Mesenchymal stem cell (in vitro differentiated cells and primary cell): ENCODE results near the gene CAMK2A. TPM values are rescaled to one million over a fixed set of nuclear protein-coding genes. Genes with fewer than 3 reads are reported as not detected.

Experiments used
- DNase-seq: peaks from one replicate; pipeline ENCODE4 v3.0.0-alpha.2; 2013
- H2AFZ ChIP-seq: one replicate; pipeline ENCODE4 v1.6.1; 2013; ENCODE audit warnings: low read depth, mild to moderate bottlenecking, control low read depth, inconsistent platforms, low read length, moderate library complexity
- H2AK5ac ChIP-seq: 2 replicates; pipeline ENCODE4 v1.6.1; 2013; ENCODE audit warnings: low read length, moderate library complexity, mild to moderate bottlenecking, inconsistent platforms; ENCODE audit not compliant: severe bottlenecking
- H2BK120ac ChIP-seq: one replicate; pipeline ENCODE4 v1.6.1; 2013; ENCODE audit warnings: low read depth, mild to moderate bottlenecking, inconsistent platforms, low read length, moderate library complexity
- H2BK12ac ChIP-seq, 2 experiments: one replicate each; pipeline ENCODE4 v1.6.1; 2013; ENCODE audit warnings: inconsistent platforms in 2 of 2, low read length in 2 of 2, mild to moderate bottlenecking in 2 of 2, moderate library complexity in 2 of 2, control low read depth in 1 of 2
- H2BK15ac ChIP-seq: one replicate; pipeline ENCODE4 v1.6.1; 2013; ENCODE audit warnings: mild to moderate bottlenecking, low read depth, inconsistent platforms; ENCODE audit not compliant: poor library complexity, severe bottlenecking
- H2BK5ac ChIP-seq: 2 replicates; pipeline ENCODE4 v1.6.1; 2013; ENCODE audit warnings: low read depth, mild to moderate bottlenecking, low read length, control low read depth, inconsistent platforms; ENCODE audit not compliant: poor library complexity, severe bottlenecking
- H3K14ac ChIP-seq, 2 experiments: one replicate each; pipeline ENCODE4 v1.6.1; 2013; ENCODE audit warnings: inconsistent platforms in 2 of 2, low read length in 2 of 2, control low read depth in 1 of 2, mild to moderate bottlenecking in 1 of 2, moderate library complexity in 1 of 2
- H3K18ac ChIP-seq, 2 experiments: one replicate each; pipeline ENCODE4 v1.6.1; 2013; ENCODE audit warnings: inconsistent platforms in 2 of 2, low read length in 2 of 2, control low read depth in 1 of 2, low read depth in 1 of 2, mild to moderate bottlenecking in 1 of 2
- H3K23ac ChIP-seq, 2 experiments: one replicate each; pipeline ENCODE4 v1.6.1; 2013; ENCODE audit warnings: inconsistent platforms in 2 of 2, low read length in 2 of 2, mild to moderate bottlenecking in 2 of 2, moderate library complexity in 2 of 2, control low read depth in 1 of 2
- H3K27ac ChIP-seq: 2 replicates; pipeline ENCODE4 v1.5.1; 2013; ENCODE audit warnings: mild to moderate bottlenecking, moderate library complexity, low read length, control low read depth, inconsistent platforms; ENCODE audit not compliant: poor library complexity, severe bottlenecking
- H3K27me3 ChIP-seq, 2 experiments: 2 replicates each; pipeline versions ENCODE4 v1.6.1 to v1.7.0; 2013; ENCODE audit warnings: low read length in 2 of 2, mild to moderate bottlenecking in 2 of 2, moderate library complexity in 2 of 2, control low read depth in 1 of 2, inconsistent platforms in 1 of 2; ENCODE audit not compliant: control insufficient read depth in 1 of 2, insufficient read depth in 1 of 2
- H3K36me3 ChIP-seq, 2 experiments: 2 replicates each; pipeline versions ENCODE4 v1.6.1 to v1.7.0; 2013; ENCODE audit warnings: low read length in 2 of 2, control low read depth in 1 of 2, inconsistent platforms in 1 of 2, low read depth in 1 of 2, mild to moderate bottlenecking in 1 of 2; ENCODE audit not compliant: insufficient read depth in 2 of 2, control insufficient read depth in 1 of 2
- H3K4ac ChIP-seq, 2 experiments: one replicate each; pipeline ENCODE4 v1.6.1; 2013; ENCODE audit warnings: inconsistent platforms in 2 of 2, low read length in 2 of 2, mild to moderate bottlenecking in 2 of 2, moderate library complexity in 2 of 2, control low read depth in 1 of 2, low read depth in 1 of 2
- H3K4me1 ChIP-seq: 2 replicates; pipeline ENCODE4 v1.6.1; 2013; ENCODE audit warnings: low read depth, low read length, control low read depth; ENCODE audit not compliant: control insufficient read depth, insufficient read depth
- H3K4me2 ChIP-seq: 2 replicates; pipeline ENCODE4 v1.6.1; 2013; ENCODE audit warnings: low read length, mild to moderate bottlenecking, inconsistent platforms; ENCODE audit not compliant: poor library complexity, severe bottlenecking
- H3K4me3 ChIP-seq, 2 experiments: 2 replicates each; pipeline versions ENCODE4 v1.5.1 to v1.7.0; 2013; ENCODE audit warnings: low read length in 2 of 2, mild to moderate bottlenecking in 2 of 2, control low read depth in 1 of 2, low read depth in 1 of 2; ENCODE audit not compliant: insufficient read depth in 1 of 2
- H3K79me1 ChIP-seq: replicated peaks from 2 replicates; pipeline ENCODE4 v1.6.1; 2013; ENCODE audit warnings: mild to moderate bottlenecking, control low read depth, low read length, inconsistent platforms; ENCODE audit not compliant: poor library complexity, severe bottlenecking
- H3K9ac ChIP-seq: 2 replicates; pipeline ENCODE4 v1.7.0; 2013; ENCODE audit warnings: mild to moderate bottlenecking, low read length, moderate library complexity
- H3K9me3 ChIP-seq: 2 replicates; pipeline ENCODE4 v1.7.0; 2013; ENCODE audit warnings: mild to moderate bottlenecking, low read length; ENCODE audit not compliant: control insufficient read depth
- H4K8ac ChIP-seq: one replicate; pipeline ENCODE4 v1.6.1; 2013; ENCODE audit warnings: inconsistent platforms, mild to moderate bottlenecking, low read length, moderate library complexity
- H4K91ac ChIP-seq: one replicate; pipeline ENCODE4 v1.6.1; 2013; ENCODE audit warnings: mild to moderate bottlenecking, low read length, inconsistent platforms
- WGBS: methylation state at CpG from one replicate; pipeline ENCODE4 v1.1.7; 2013; ENCODE audit warnings: mixed read lengths; 5-methylcytosine and 5-hydroxymethylcytosine counted together
- polyA plus RNA-seq, 2 experiments: library from polyadenylated mRNA; stranded (reverse); fragments of 200-250 nt; gene quantifications; one replicate each; pipeline ENCODE4 v1.2.3, GENCODE V29; 2013

CAMK2A gene
- polyA plus RNA-seq (2013, experiment 1 of 2) = 0.65 TPM
- polyA plus RNA-seq (2013, experiment 2 of 2) = 0.47 TPM

DNA sequence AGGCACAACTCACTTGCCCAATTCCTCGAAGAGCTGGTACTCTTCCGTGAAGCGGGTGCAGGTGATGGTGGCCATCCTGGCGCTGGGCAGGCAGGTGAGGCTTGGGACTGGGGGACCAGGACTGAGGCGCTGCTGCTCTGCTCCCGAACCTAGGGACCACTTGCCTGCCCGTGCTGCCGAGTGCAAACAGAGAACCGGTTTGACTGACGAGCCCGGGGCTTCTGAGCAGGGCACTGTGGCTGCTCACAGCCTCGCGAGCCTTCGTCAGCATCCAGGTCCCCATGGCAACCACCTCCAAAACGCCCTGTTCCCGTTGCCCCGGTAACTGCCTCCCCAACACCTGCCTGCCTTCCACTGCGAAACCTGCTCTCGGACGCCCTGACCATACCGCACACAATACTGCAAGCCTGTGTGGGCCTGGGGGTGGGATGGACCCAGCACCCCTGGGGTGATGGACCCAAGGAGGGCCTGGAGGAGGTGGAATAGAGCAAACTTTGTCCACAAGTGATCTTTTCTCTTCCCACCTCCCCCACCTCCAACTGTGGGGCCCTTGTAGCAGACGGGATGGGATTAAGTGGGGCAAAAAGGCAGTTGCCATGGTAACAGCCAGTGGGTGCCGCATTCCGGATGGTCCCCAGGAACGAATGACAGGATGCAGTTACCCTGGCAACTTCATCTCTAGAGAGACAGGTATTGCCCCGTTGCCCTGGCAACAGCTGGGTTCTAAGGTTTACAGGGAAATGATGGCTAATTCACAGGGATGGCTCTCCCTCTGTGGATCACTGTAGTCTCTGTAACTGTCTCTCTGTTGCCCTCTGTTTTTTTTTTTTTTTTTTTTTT lies at the start of gene CAMK2A:
Gene CAMK2A (minus strand): TSS at position 223 of the 840 bp plus-strand sequence. CDS start 148 bp downstream, at position 75.
- H2AFZ ChIP-seq = no peak within 1 kb of the TSS
- no peaks in the 10 kb centered on the region for H3K27me3 ChIP-seq
- H3K27ac ChIP-seq = no peak within 1 kb of the TSS
- no peak within 1 kb of the TSS for H3K9ac ChIP-seq
- no peak within 1 kb of the TSS for H3K18ac ChIP-seq
- peaks cover 8% of the 10 kb centered on the region for H3K79me1 ChIP-seq
- H2BK15ac ChIP-seq = no peak within 1 kb of the TSS
- H2AK5ac ChIP-seq = no peak within 1 kb of the TSS
- H3K36me3 ChIP-seq = peaks cover 0 to 18% of the 10 kb centered on the region in 2 experiments
- H2BK12ac ChIP-seq = no peak within 1 kb of the TSS
- no peak within 1 kb of the TSS for H3K4ac ChIP-seq
- H4K91ac ChIP-seq = no peak within 1 kb of the TSS
- DNase-seq = no peak
- H3K23ac ChIP-seq = no peak within 1 kb of the TSS
- no peaks in the 10 kb centered on the region for H3K9me3 ChIP-seq
- H3K14ac ChIP-seq = peak within 1 kb of the TSS in 1 of 2 experiments; percentile 39
- H3K4me1 ChIP-seq = peaks cover 36% of the 10 kb centered on the region
- no peak within 1 kb of the TSS for H3K4me3 ChIP-seq
- H2BK5ac ChIP-seq = no peak within 1 kb of the TSS
- H2BK120ac ChIP-seq = no peak within 1 kb of the TSS
- H4K8ac ChIP-seq = no peak within 1 kb of the TSS
- WGBS = 74% methylated on average over 26 of the region's 26 CpGs
- H3K4me2 ChIP-seq = no peak within 1 kb of the TSS

DNA sequence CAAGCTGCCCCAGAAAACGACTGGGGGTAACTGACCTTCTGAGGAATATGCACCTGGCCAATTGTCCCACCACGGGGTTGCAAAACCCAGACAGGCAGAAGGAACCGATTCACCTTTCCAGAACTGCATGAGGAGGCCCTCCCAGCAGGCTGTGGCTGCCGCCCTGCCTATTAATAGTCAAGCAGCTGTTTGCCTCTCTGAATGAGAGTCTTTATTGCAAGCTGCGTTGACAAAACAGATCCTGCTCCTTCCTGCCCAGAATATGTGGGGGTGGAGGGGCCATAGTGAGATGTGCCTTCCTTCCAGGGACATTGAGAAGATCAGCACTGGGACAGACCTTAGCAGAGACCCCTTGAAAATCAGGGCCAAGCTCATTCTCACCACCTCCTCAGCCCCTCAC lies 49.6 kb upstream of the CAMK2A start:
- Histone ChIP-seq H3K18ac (no peak overlapping the region), H3K4me1 (peaks cover 7% of the 10 kb centered on the region), H3K4me2 (no peak overlapping the region), H3K27ac (no peak overlapping the region), H2AK5ac (no peak overlapping the region), H2BK15ac (peak overlapping the region; percentile 84), H2AFZ (no peak overlapping the region), H4K8ac (no peak overlapping the region), H3K4ac (no peak overlapping the region), H3K9ac (no peak overlapping the region), H3K14ac (no peak overlapping the region), H3K27me3 (no peaks in the 10 kb centered on the region), H4K91ac (no peak overlapping the region), H3K9me3 (no peaks in the 10 kb centered on the region), H3K23ac (no peak overlapping the region), H3K4me3 (no peak overlapping the region), H2BK120ac (no peak overlapping the region), H3K79me1 (no peaks in the 10 kb centered on the region), H2BK12ac (peak overlapping the region in 1 of 2 experiments; percentile 28), H3K36me3 (no peaks in the 10 kb centered on the region), H2BK5ac (no peak overlapping the region)
- no peak for DNase-seq
- WGBS = 56% methylated on average over 5 of the region's 5 CpGs

DNA sequence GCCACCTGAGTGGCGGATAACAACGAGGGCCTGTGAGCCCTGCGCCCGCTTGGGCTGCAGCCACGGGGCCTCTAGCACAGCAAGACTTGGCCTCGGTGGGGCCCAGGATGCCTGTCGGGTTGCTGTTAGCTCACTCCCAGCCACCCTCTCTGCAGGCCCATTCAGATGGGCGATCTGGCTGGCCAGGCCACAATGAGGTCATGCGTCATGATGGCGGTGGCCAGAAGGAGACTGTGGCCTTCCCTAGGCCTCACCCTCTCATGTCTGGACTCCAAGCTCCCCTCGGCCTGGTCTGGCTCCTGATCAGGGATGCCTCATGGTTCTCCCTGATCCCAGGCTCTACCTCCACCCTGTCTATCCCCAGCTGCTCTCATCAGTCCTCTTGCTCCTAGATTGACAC lies 49.0 kb upstream of the CAMK2A start:
- Histone ChIP-seq H4K91ac (no peak overlapping the region), H4K8ac (no peak overlapping the region), H2BK15ac (no peak overlapping the region), H3K4me2 (no peak overlapping the region), H3K79me1 (no peaks in the 10 kb centered on the region), H2BK120ac (no peak overlapping the region), H3K27me3 (no peaks in the 10 kb centered on the region), H3K4me1 (peaks cover 7% of the 10 kb centered on the region), H3K14ac (peak overlapping the region in 1 of 2 experiments; percentile 35), H2BK12ac (peak overlapping the region; percentile 12 to 28), H3K9ac (no peak overlapping the region), H3K27ac (no peak overlapping the region), H3K4ac (peak overlapping the region in 1 of 2 experiments; percentile 17), H2AFZ (no peak overlapping the region), H3K23ac (no peak overlapping the region), H2AK5ac (no peak overlapping the region), H3K4me3 (no peak overlapping the region), H3K36me3 (no peaks in the 10 kb centered on the region), H3K18ac (peak overlapping the region in 1 of 2 experiments; percentile 40), H3K9me3 (no peaks in the 10 kb centered on the region), H2BK5ac (no peak overlapping the region)
- WGBS = 93% methylated on average over 11 of the region's 11 CpGs
- no peak for DNase-seq

DNA sequence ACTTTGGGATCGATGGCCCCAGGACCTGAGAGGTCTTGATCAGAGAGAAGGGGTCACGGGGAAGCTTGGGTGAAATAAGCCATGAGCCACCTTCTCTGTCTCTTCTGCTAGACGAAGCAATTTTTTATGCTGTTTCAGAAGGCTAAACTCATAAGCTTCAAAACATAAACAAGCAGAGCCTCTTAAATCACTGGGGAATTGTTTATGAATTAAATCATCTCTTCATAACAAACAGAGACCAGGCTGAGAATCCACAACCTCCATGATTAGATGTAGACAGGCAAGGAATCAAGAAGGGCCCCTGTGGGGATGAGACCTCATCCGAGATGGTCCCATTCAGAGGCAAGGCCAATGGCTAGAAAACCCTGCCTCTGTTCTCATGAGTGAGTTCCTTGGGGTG lies 46.2 kb upstream of the CAMK2A start:
- H3K18ac ChIP-seq = no peak overlapping the region
- no peaks in the 10 kb centered on the region for H3K9me3 ChIP-seq
- H3K36me3 ChIP-seq = no peaks in the 10 kb centered on the region
- no peak overlapping the region for H2AK5ac ChIP-seq
- 46% methylated on average over 2 of the region's 4 CpGs for WGBS
- no peak overlapping the region for H4K8ac ChIP-seq
- peaks cover 7% of the 10 kb centered on the region for H3K4me1 ChIP-seq
- no peak overlapping the region for H3K4me3 ChIP-seq
- H2BK12ac ChIP-seq = no peak overlapping the region
- no peak overlapping the region for H2BK5ac ChIP-seq
- no peak overlapping the region for H3K23ac ChIP-seq
- no peak overlapping the region for H4K91ac ChIP-seq
- no peak overlapping the region for H2AFZ ChIP-seq
- H3K14ac ChIP-seq = no peak overlapping the region
- H3K4me2 ChIP-seq = no peak overlapping the region
- H2BK120ac ChIP-seq = no peak overlapping the region
- H3K27ac ChIP-seq = no peak overlapping the region
- H3K27me3 ChIP-seq = no peaks in the 10 kb centered on the region
- no peak overlapping the region for H2BK15ac ChIP-seq
- peak; percentile 52 for DNase-seq
- no peak overlapping the region for H3K9ac ChIP-seq
- no peaks in the 10 kb centered on the region for H3K79me1 ChIP-seq
- no peak overlapping the region for H3K4ac ChIP-seq
